Activated CD8-positive, alpha-beta memory T cell treated with anti-CD3 and anti-CD28 coated beads, Interleukin-2, amount 10 ng/mL, durations not matched to agents 7 days and 5 days (primary cell): ENCODE data around the gene DNPEP. TPM values are rescaled to one million over a fixed set of nuclear protein-coding genes. Genes with fewer than 3 reads are reported as not detected.

Experiments
- ATAC-seq: fragments of 150-1000 bp; cut with Tn5 transposase; one replicate; pipeline ENCODE4 v1.10.0; 2021; ENCODE audit warnings: moderate library complexity
- CTCF ChIA-PET: fragments of 350-600 bp; sonication (Branson Sonifier 250); formaldehyde crosslinking; loops from one replicate; lab custom pipeline; 2021; ENCODE audit warnings: antibody characterized with exemption; lab: Charles Lee
- DNase-seq: peaks from one replicate; pipeline ENCODE4 v3.0.0-alpha.2; 2020
- H3K27ac Mint-ChIP-seq: one replicate; pipeline ENCODE4 v1.8.0; 2021; ENCODE audit warnings: mild to moderate bottlenecking, mixed read lengths
- H3K27me3 Mint-ChIP-seq: one replicate; pipeline ENCODE4 v1.8.0; 2021; ENCODE audit warnings: mixed read lengths
- H3K36me3 Mint-ChIP-seq: one replicate; pipeline ENCODE4 v1.8.0; 2021; ENCODE audit warnings: mild to moderate bottlenecking, mixed read lengths
- H3K4me1 Mint-ChIP-seq: one replicate; pipeline ENCODE4 v1.8.0; 2021; ENCODE audit warnings: mixed read lengths
- H3K4me3 Mint-ChIP-seq: one replicate; pipeline ENCODE4 v1.8.0; 2021; ENCODE audit warnings: mild to moderate bottlenecking, moderate library complexity, mixed read lengths
- H3K9me3 Mint-ChIP-seq: one replicate; pipeline ENCODE4 v1.8.0; 2022; ENCODE audit warnings: low read depth, mixed read lengths
- total RNA-seq, 2 experiments: library from RNA; stranded (reverse); gene quantifications; one replicate each; pipeline ENCODE4 v1.2.3, GENCODE V29; 2021

Gene DNPEP
- total RNA-seq, 2 experiments from 2014 or later: 60.3 to 64.8 TPM

DNA sequence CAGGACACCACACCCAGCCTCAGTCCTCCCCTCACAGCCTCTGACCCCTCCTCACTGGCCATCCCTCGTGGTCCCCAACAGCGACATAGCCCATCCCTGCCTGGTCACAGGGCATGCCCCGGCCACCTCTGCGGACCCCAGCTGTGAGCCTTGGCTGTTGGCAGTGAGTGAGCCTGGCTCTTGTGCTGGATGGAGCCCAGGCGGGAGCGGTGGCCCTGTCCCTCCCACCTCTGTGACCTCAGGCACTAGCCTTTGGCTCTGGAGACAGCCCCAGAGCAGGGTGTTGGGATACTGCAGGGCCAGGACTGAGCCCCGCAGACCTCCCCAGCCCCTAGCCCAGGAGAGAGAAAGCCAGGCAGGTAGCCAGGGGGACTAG lies 38.3 kb upstream of the DNPEP start:
- DNase-seq (no peak), ATAC-seq (no peak)
- no peaks in the 10 kb centered on the region for H3K4me1 Mint-ChIP-seq
- no peak overlapping the region for H3K4me3 Mint-ChIP-seq
- no peak overlapping the region for H3K27ac Mint-ChIP-seq
- CTCF ChIA-PET: no interaction called here
- no peaks in the 10 kb centered on the region for H3K9me3 Mint-ChIP-seq
- no peaks in the 10 kb centered on the region for H3K36me3 Mint-ChIP-seq
- H3K27me3 Mint-ChIP-seq: peaks cover 3% of the 10 kb centered on the region

- no peak overlapping the region for H3K27ac Mint-ChIP-seq
- ATAC-seq: no peak
Measured at GRCh38 chr2:219425238-219426067, 37.7 kb upstream of the DNPEP start.

GRCh38 chr2:219423652-219424377 lies 36.1 kb upstream of the DNPEP start:
- Mint-ChIP-seq H3K27me3 (peaks cover 12% of the 10 kb centered on the region), H3K4me1 (no peaks in the 10 kb centered on the region), H3K36me3 (no peaks in the 10 kb centered on the region), H3K27ac (no peak overlapping the region), H3K4me3 (no peak overlapping the region), H3K9me3 (no peaks in the 10 kb centered on the region)
- CTCF ChIA-PET: no interaction called here
- ATAC-seq (no peak), DNase-seq (no peak)

More at GRCh38 chr2:219425238-219426067, 37.7 kb upstream of the DNPEP start:
- H3K36me3 Mint-ChIP-seq: no peaks in the 10 kb centered on the region
- H3K4me3 Mint-ChIP-seq: no peak overlapping the region
- no peak for DNase-seq
- H3K9me3 Mint-ChIP-seq: no peaks in the 10 kb centered on the region
- CTCF ChIA-PET: no interaction called here
- H3K4me1 Mint-ChIP-seq: no peaks in the 10 kb centered on the region
- peaks cover 3% of the 10 kb centered on the region for H3K27me3 Mint-ChIP-seq

- H3K4me1 Mint-ChIP-seq: no peaks in the 10 kb centered on the region
- H3K9me3 Mint-ChIP-seq: no peaks in the 10 kb centered on the region
- ATAC-seq (no peak), DNase-seq (no peak)
- CTCF ChIA-PET: no interaction called here
- H3K27me3 Mint-ChIP-seq: peaks cover 16% of the 10 kb centered on the region
- no peak overlapping the region for H3K4me3 Mint-ChIP-seq
- H3K36me3 Mint-ChIP-seq: no peaks in the 10 kb centered on the region
- H3K27ac Mint-ChIP-seq: no peak overlapping the region
Measured at GRCh38 chr2:219422952-219423534, 35.3 kb upstream of the DNPEP start.

DNA sequence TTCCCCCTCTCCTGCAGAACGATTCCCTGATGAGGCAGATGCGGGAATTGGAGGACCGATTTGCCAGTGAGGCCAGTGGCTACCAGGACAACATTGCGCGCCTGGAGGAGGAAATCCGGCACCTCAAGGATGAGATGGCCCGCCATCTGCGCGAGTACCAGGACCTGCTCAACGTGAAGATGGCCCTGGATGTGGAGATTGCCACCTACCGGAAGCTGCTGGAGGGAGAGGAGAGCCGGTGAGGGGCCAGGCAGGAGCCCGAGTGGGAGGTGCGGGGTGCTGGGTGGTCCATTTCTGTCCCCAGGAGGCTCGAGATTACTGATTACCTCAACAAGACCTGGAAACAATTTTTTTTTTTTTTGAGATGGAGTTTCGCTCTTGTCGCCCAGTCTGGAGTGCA lies 33.6 kb upstream of the DNPEP start:
- CTCF ChIA-PET: no interaction called here
- Mint-ChIP-seq H3K27me3 (peaks cover 22% of the 10 kb centered on the region), H3K4me3 (no peak overlapping the region), H3K4me1 (no peaks in the 10 kb centered on the region), H3K9me3 (no peaks in the 10 kb centered on the region), H3K27ac (no peak overlapping the region), H3K36me3 (no peaks in the 10 kb centered on the region)
- no peak for ATAC-seq
- DNase-seq: no peak

DNA sequence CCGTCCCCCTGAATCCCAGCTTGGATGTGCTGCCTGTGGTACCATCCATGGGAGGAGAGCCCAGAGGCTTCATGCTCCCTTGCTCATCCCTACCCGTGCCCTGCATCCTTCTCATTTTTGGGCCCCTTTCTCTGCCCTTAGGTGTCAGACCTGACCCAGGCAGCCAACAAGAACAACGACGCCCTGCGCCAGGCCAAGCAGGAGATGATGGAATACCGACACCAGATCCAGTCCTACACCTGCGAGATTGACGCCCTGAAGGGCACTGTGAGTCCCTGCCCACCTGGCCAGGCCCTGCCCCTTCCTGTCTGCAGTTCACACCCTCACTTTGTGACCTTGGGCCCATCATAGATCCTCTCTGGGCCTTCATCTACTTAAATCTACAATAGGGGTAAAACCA lies 33.0 kb upstream of the DNPEP start:
- ATAC-seq (no peak), DNase-seq (no peak)
- H3K27me3 Mint-ChIP-seq: peaks cover 27% of the 10 kb centered on the region
- H3K4me1 Mint-ChIP-seq: no peaks in the 10 kb centered on the region
- no peaks in the 10 kb centered on the region for H3K36me3 Mint-ChIP-seq
- H3K4me3 Mint-ChIP-seq: no peak overlapping the region
- H3K9me3 Mint-ChIP-seq: no peaks in the 10 kb centered on the region
- CTCF ChIA-PET: no interaction called here
- no peak overlapping the region for H3K27ac Mint-ChIP-seq

DNA sequence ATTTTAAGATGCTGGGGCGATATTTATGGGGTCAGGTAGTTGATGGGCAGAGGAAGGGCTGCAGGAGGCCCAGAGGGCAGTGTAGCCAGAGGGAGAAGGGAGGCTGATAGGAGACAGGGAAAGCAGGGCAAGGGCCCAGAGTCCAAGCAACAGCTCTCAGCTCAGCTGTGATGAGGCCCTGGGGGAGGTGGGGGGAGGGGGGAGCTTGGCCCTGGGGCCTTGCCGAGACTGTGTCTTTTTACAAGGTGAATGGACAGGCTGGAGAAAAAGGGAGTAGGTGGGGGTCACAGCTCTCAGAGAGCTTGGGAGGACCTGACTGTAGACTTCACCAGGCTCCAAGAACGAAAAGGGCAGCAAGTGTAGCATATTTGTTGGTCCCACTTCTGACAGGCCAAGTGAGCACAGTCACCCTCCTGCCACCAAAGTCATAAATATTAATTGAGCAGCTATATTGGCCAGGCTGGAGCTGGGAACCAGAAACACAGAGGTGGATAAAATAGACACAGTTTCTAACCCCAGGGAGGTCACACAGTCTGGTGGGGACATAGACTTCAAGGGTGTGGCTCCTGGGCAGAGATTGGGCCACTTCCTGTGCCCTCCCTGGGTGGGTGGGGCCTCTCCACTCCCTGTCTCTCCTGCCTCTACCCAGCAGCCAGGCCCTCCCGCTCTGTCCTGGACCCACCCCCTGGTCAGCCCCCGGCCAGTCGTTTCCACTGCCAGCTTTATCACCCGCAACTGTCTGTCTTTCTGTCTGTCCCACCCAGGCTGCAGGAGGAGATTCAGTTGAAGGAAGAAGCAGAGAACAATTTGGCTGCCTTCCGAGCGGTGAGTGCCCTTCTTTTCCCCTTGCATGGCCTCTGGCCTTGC lies 31.9 kb upstream of the DNPEP start:
- Mint-ChIP-seq H3K9me3 (no peaks in the 10 kb centered on the region), H3K27me3 (peaks cover 38% of the 10 kb centered on the region)
- no peak for ATAC-seq

GRCh38 chr2:219419012-219419324 lies 31.3 kb upstream of the DNPEP start:
- H3K4me3 Mint-ChIP-seq: no peak overlapping the region
- no peaks in the 10 kb centered on the region for H3K9me3 Mint-ChIP-seq
- ATAC-seq (no peak), DNase-seq (no peak)
- H3K27me3 Mint-ChIP-seq: peaks cover 40% of the 10 kb centered on the region
- CTCF ChIA-PET: interaction anchor here (0.8 to 1.7 kb wide), 2 partner anchors 15 to 16 kb away, joined by 3 to 4 read pairs; no protein-coding TSS in a partner anchor
- H3K4me1 Mint-ChIP-seq: no peaks in the 10 kb centered on the region
- H3K27ac Mint-ChIP-seq: no peak overlapping the region
- H3K36me3 Mint-ChIP-seq: no peaks in the 10 kb centered on the region

More for the DNA sequence above, 31.9 kb upstream of the DNPEP start:
- CTCF ChIA-PET: interaction anchor here (1.7 kb wide), 1 partner anchor 14 kb away, joined by 4 read pairs; no protein-coding TSS in a partner anchor
- no peak for DNase-seq
- no peak overlapping the region for H3K4me3 Mint-ChIP-seq
- no peaks in the 10 kb centered on the region for H3K36me3 Mint-ChIP-seq
- no peak overlapping the region for H3K27ac Mint-ChIP-seq
- H3K4me1 Mint-ChIP-seq: no peaks in the 10 kb centered on the region

GRCh38 chr2:219418155-219419011 lies 30.7 kb upstream of the DNPEP start, which contains the start of gene DES:
DES (plus strand) TSS chr2:219418377; CDS start chr2:219418463, 86 bp downstream.
- Mint-ChIP-seq H3K4me3 (no peak within 1 kb of the TSS), H3K4me1 (no peaks in the 10 kb centered on the region), H3K27me3 (peaks cover 45% of the 10 kb centered on the region), H3K9me3 (no peaks in the 10 kb centered on the region), H3K27ac (no peak within 1 kb of the TSS), H3K36me3 (no peaks in the 10 kb centered on the region)
- CTCF ChIA-PET: interaction anchor here (0.8 to 1.7 kb wide), 2 partner anchors 15 to 16 kb away, joined by 3 to 4 read pairs; no protein-coding TSS in a partner anchor
- DNase-seq (no peak), ATAC-seq (no peak)

- Mint-ChIP-seq H3K36me3 (no peaks in the 10 kb centered on the region), H3K27ac (no peak overlapping the region), H3K9me3 (no peaks in the 10 kb centered on the region), H3K4me1 (no peaks in the 10 kb centered on the region), H3K4me3 (no peak overlapping the region), H3K27me3 (peaks cover 51% of the 10 kb centered on the region)
- CTCF ChIA-PET: interaction anchor here (2.2 kb wide), 1 partner anchor 15 kb away, joined by 11 read pairs; no protein-coding TSS in a partner anchor
- no peak for ATAC-seq
- DNase-seq: no peak
Measured at GRCh38 chr2:219417374-219417773, 29.7 kb upstream of the DNPEP start.

DNA sequence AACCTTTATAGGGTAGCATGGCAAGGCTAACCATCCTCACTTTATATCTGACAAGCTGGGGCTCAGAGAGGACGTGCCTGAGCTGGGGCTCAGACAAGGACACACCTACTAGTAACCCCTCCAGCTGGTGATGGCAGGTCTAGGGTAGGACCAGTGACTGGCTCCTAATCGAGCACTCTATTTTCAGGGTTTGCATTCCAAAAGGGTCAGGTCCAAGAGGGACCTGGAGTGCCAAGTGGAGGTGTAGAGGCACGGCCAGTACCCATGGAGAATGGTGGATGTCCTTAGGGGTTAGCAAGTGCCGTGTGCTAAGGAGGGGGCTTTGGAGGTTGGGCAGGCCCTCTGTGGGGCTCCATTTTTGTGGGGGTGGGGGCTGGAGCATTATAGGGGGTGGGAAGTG lies 29.2 kb upstream of the DNPEP start:
- peaks cover 51% of the 10 kb centered on the region for H3K27me3 Mint-ChIP-seq
- no peak overlapping the region for H3K27ac Mint-ChIP-seq
- no peaks in the 10 kb centered on the region for H3K9me3 Mint-ChIP-seq
- no peak overlapping the region for H3K4me3 Mint-ChIP-seq
- no peaks in the 10 kb centered on the region for H3K4me1 Mint-ChIP-seq
- ATAC-seq (no peak), DNase-seq (no peak)
- CTCF ChIA-PET: interaction anchor here (0.7 to 2.2 kb wide), 2 partner anchors 14 to 458 kb away, joined by 4 to 11 read pairs; no protein-coding TSS in a partner anchor
- H3K36me3 Mint-ChIP-seq: no peaks in the 10 kb centered on the region

GRCh38 chr2:219416235-219416602 lies 28.5 kb upstream of the DNPEP start:
- ATAC-seq (no peak), DNase-seq (no peak)
- CTCF ChIA-PET: interaction anchor here (1.3 to 2.2 kb wide), 2 partner anchors 14 to 114 kb away, joined by 6 to 11 read pairs; no protein-coding TSS in a partner anchor
- Mint-ChIP-seq H3K36me3 (no peaks in the 10 kb centered on the region), H3K4me1 (no peaks in the 10 kb centered on the region), H3K27me3 (peaks cover 51% of the 10 kb centered on the region), H3K4me3 (no peak overlapping the region), H3K9me3 (no peaks in the 10 kb centered on the region), H3K27ac (no peak overlapping the region)
